Measurements from ENCODE around the gene CDH4.

CDH4 gene

DNA sequence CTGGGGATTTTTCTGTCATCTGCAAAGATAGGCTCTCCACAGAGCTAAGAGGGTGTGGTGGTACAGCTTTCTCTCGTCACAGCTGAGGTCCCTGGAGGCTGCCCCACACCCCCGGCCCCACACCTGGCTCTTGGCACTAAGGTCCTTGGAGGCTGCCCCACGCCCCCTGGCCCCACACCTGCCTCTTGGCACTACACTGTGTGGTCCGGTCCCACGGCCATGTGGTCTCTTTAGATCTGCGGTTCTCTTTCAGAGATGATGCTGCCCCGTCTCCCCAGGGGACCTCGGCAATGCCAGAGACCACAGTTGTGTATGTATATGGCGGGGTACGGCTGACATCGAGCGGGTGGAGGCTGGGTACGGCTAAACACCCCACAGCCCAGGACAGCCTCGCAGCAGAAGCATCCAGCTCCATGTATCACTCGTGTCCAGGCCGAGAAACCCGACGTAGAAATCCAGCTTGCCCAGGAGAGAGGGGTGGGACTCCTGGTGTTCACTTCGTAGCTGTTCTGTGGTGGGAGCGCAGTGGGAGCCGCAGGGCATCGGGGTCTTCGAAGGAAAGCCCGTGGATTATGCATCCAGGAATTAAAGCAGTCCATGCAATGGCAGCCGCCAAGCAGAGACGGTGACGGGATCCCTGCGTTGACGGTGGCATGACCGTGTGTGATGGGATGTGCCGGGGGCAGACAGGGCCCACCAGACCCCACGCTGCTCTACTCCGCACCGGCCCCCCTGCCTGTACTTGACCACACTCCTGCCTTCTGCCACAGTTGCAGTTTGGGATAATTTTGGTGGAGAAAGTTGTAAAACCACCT, 292.1 kb downstream of the CDH4 start:
- DNase-seq, result no peak

DNA sequence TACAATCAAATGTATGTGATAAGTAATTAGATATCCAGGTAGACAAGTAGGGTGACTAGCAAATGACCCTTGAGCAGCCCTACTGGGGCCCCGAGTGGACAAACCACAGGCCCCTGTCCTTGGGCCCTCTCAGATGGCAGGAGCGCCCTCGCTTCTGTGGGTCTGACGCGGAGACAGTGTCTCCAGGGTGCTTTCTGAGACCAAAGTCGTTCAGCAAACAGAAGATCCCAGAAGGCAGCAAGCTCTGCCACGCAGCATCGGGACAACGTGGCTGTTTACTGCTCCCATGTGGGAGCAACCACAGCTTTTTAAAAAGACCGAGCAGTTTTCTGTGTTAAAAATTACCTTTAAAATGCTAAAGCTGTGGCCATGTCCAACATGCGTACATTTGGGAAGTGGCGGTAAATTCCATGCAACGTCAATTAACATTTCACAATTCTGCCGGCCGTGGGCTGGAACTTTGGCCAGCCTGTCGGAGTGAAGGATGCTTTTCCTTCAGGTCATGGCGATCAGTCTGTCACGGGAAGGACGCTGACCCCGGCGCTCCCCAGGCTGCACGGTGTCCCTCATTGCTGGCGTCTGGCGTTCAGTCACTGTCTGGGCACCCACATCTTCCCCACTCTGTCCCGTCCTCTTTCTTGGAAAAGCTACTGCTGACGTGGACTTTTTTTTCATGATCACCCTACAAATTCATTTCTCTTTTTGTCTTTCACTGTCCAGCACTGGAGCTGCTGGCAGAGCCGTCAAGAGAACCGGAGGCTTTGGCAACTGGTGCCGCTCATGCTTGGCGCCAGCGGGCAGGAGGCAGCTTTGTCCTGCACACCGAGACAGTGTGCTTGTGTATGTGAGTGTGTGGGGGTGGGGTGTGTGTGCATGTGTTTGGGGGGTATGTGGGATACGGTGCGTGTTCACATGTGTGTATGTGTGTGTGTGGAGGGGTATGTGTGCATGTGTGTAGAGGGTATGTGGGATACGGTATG, 293.1 kb downstream of the CDH4 start:
- no peak for DNase-seq

DNA sequence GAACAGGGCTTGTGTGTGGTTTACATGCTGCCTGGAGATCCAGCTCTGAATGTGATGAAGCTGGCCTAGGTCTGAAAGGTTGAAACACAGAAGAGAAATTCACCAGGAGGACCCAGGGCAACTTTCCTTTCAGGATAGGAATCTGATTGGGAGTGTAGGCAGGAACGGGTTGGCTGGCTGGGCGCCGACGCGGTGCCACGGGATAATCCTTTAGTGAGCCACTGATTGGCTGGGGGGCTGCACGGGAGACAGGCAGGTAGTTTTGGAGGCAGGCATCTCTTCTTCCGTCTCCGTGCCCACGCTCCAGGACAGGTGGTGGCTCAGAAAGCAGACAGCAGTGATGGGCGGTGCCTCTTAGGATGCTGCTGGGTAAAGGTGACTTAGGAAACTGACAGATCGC, 294.6 kb downstream of the CDH4 start:
- no peak for DNase-seq

DNA sequence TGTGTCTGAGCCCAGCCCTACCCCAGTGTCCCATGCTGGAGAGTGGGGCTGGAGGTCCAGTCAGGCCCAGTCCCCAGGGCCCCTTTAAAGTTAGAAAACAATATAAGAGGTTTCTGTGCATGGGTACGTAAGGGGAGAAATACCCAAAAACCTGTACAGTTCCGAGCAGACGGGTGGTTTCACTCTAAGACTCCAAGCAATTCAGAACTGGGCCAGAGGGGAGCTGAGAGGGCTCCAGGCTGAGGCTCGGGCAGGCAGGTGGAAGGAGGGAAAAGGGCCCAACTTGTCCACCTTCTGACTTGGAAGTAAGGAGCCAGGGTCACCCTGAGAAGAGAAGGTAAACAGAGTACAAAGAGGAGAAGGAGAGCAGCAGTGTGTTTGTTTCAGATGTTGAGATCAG, 296.0 kb downstream of the CDH4 start:
- no peak for DNase-seq

DNA sequence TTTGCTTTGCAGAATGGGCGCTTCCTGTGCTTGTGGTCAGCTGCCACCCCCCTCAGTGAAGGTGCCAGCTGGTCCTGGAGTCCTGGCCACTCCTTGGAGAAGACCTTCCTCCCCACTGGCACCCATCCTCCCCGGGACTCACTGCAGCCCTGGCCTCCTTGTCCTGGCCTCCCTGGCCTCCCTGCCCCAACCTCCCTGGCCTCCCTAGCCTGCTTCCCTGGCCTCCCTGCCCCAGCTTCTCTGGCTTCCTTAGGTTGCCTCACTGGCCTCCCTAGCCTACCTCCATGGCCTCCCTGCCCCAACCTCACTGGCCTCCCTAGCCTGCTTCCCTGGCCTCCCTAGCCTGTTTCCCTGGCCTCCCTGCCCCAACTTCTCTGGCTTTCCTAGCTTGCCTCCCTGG, 297.8 kb downstream of the CDH4 start:
- DNase-seq, result no peak

DNA sequence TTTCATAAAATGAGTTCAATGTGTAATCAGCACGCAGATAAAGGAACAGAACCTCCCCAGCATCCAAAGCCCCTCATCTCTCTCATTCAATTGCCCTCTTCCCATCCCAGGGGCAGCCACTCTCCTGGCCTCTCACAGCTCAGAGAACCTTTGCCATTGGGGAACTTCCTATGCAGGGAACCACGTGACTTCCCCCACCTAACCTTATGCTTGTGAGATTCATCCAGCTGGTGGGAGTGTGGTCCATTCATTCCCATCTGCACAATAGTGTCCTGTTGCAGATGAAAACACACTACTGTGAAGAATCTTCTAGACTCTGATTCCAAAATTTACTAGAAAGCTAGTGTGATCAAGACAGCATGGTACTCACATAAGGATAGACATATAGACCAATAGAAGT, 299.3 kb downstream of the CDH4 start:
- no peak for DNase-seq

DNA sequence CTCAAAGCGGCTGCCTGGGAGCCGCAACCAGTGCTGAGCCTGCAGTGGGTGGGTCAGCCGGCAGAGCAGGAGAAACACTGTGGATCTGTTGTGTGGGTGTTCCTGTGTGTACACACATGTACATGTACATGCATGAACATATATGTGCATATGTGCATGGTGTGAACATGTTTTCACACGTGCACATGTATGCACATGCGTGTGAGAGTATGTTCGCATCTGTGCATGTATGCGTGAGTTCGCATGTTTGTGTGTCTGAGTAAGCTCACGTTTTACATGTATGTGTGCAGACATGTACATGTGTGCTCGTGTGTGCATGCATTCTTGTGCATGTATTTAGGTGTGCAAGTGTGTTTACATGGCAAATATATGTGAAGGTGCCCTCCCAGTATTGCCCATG, 302.6 kb downstream of the CDH4 start:
- DNase-seq, result no peak

DNA sequence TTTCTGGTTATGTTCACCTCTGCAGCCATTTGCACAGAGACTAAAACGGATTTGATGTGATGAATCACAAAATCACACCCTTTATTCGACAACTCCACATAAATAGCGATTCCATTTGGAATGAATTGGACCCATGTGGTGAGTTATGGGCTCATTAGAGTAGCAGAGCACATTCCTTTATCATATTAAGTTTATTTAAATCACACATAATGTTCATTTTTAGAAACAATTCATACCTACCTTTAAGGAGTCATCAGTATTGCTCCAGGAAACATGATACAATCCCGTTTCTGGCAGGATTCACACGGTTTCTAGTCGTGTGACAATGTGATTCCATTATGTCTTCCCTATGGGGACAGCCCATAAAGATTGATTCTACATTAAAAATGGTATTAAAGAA, 303.5 kb downstream of the CDH4 start:
- DNase-seq, result no peak

DNA sequence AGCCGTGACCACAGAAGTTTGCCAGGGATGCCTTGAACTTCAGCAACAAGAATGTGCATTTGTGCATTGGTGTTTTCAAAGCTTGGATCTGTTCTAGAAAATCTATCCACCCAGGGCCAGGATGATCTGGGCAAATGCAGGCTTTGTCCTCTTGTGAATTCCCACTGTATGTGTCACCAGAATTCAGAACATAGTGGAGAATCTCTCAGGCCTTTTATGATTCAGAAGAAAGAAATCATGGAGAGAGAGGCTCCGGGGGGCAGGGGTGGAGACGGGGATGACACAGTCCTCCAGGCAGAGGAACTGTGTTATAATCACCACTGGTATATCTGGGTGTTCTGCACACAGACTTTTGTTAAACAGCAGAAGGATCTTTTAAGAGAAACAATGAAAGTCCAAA, 304.1 kb downstream of the CDH4 start:
- no peak for DNase-seq

DNA sequence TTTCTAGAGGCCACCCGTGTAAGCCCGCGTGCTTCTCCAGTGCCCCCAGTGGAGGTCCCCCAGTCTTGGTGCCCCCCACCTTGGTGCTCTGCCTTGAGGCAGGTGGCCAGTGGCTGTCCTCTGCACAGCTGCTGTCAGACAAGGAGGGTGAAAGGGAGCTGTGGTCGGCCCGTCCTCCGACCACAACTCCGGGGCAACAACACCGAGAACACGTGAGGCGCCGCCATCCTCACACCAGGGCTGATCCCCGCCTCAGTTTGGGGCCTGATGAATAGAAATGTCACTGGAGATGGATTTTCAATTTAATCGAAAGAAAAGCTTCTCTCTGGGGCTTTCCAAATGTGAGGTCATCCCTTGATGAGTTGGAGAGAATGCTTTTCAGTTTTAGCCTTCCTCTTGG, 304.6 kb downstream of the CDH4 start:
- no peak for DNase-seq

DNA sequence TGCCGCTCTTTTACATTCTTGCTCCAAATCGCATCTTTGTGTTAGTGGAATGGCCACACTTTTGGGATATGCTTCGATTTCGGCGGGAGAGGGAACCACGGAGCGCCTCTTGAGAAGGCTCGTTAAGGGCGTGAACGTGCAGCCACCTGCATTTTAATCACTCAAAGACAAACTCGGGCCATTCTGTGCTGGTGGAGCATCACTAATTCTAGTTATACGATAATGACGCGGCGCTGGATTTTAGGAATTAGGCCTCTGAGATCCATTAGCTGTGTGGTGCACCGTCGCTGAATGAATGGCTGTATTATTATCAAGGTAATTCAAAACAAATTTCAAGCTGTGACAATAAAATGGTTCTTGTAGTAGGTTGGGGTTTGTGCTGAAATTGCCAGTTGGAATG, 305.6 kb downstream of the CDH4 start:
- DNase-seq, result no peak

DNA sequence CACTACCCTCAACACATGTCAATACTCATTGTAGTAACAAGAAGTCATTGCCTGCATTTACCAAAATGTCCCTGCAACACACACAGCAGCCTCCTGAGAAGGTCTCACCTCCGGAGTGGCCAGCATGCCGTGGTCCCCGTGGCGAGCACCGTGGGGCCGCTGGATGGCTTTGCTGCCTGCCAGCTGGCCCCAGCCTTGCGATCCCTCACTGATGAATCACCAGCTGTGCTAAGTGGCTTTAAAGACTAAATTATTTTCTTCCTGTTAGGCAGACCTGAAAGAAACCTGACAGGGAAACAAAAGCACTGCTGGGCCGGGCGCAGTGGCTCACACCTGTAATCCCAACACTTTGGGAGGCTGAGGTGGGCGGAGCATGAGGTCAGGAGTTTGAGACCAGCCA, 306.7 kb downstream of the CDH4 start:
- DNase-seq, result no peak

DNA sequence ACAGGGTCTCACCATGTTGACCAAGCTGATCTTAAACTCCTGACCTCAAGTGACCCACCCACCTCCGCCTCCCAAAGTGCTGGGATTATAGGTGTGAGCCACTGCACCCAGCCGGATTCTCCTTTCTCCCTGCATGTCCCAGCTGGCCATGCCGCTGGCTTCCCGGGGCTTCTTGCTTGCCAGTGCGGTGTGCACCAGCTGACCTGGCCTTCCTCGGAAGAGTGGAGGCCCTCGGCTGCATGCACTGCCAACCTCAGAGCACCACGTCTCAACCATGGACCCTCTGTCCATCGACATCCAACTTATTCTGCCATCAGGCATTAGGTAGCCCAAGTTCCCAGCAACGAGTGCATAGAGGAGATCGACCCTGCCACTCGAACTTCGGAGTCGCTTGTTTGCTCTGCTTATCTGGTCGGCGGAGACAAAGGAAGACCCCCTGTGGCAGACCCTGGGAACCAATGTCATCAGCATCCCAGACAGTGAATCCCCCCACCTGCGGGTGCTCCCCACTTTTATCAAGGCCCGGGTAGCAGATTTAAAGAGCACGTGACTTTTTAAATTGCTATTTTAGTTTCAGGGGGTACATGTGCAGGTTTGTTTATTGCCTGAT, 307.8 kb downstream of the CDH4 start:
- no peak for DNase-seq

DNA sequence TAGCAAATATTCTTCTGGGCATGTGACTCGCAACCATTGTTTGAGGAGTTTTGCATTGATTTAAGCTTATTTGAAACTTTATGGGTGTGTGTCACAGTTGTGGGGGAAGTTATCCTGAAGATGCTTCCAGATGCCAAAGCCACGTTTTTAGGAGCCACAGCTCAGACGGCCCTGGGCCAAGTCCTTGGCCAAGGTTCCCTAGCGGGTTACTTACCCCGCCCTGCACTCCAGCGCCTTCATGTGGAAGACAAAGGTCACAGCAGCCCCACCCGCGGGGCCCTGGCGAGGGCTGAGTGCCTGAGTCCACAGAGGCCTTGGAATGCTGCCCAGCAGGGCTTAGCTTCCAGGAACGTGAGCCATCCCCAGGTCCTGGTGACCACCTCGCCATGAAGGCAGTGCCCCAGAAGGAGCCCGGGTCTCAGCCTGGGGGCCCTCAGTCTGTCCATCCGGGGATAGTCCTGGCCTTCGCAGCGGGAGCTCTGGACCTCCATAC, 308.3 kb downstream of the CDH4 start:
- DNase-seq, result no peak

DNA sequence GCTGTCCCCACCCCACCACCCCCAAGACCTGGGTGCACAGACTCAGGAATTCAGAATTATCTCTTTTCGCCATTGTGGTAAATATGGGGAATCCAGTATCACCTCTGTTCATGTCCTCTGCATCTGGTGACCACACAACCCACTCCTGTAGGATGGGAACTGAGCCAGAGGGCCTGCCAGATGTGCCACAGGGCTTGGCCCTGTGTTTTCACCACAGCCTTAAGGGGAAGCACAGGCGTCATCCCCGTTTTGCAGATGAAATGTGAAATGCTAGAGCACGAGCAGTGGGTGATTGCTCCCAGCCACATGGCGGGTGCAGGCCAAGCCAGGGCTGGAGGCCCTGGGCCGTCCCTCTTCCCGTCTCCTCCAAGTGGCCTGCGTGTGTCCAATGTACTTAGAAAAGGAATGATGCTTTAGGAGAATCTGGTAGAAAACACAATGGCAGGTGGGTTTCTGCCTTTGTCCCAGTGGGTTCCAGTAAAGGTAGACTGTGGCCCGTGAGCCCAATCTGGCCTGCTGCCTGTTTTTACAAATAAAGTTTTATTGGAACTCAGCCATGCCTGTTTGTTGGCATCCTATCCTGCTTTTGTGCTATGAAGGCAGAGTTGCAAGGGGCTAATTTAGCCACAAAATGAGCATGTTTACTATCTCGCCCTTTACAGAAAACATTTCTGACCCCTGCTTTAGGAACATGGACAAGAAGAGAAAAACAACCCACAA, 309.2 kb downstream of the CDH4 start:
- DNase-seq, result no peak

DNA sequence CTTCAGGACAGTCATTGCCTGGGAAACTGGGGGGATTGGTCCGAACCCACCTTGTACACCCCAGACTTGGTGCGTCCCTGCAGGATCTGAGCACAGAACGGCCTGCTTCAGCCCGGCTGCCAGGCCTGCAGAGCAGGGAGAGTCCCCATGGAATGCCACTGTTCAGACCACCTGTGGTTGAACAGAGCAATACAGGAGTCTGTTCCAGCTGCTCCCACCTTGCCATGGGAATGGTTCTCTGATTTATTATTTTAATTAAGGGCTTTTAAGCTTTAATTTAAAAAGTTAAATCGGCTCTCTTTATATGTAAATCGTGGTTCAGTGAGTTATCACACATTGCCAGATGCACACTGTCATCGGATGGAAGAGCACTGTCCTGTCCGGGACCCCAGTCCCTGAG, 310.4 kb downstream of the CDH4 start:
- no peak for DNase-seq

DNA sequence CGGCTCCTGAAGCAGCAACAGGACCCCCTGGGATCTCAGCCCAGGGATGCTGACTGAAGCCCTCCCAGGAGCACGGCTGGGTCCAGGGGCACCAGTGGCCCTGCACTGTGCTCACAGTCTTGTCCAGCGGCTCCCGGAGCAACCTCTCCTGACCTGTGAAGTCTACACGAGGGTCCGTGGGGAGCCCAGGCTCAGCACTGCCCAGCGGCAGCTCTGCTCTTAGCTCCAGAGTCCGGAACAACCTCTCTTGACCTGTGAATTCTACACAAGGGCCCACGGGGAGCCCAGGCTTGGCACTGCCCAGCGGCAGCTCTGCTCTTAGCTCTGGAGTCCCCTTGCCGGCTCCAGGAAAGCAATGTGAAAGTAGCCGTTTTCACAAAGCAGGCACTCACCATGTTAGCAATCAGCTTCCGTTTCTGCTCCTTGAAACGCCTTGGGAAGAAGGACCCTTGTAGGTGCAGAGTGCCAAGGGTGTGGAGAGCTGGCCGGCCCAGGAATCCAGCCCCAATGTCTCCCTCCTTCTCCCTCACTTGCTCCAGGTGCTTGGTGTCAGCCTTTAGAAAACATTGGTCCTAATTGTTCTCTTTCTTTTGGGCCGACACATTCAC, 310.9 kb downstream of the CDH4 start:
- DNase-seq, result no peak

DNA sequence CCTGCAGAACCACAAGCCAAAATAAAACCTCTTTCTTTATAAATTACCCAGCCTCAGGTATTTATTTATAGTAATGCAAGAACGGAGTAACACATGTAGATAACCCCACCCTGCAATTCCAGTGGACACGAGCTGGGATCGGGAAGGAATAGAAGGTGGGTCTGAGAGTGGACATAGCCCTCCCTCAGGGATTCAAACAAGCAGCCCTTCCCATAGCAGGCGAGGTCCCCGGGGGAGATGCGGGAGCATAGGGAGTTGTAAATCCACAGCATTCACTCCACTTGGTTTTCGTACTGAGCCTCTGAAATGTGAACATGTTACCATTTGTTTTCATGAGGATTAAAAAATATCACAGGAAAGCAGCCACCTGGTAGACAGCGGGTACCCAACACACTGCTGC, 312.6 kb downstream of the CDH4 start:
- DNase-seq, result no peak

DNA sequence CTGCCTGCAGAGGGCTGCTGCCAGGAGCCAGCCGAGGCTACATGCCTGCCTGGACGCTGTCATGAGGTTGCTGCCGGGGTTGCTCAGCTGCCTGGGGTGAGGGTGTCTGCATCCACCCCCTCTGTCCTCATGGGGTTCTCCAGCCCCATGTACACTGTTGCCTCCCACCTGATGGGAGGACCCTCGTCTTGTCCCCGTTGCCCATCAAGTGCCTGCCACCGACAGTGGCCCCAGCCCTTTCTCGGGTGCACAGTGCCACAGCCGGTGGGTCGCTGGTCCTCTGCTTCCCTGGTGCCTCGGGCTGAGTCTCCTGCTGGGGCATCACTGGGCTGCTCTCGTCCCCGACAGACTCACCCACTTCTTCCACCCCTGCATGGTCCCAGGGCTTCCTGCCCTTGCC, 313.7 kb downstream of the CDH4 start:
- DNase-seq, result no peak

DNA sequence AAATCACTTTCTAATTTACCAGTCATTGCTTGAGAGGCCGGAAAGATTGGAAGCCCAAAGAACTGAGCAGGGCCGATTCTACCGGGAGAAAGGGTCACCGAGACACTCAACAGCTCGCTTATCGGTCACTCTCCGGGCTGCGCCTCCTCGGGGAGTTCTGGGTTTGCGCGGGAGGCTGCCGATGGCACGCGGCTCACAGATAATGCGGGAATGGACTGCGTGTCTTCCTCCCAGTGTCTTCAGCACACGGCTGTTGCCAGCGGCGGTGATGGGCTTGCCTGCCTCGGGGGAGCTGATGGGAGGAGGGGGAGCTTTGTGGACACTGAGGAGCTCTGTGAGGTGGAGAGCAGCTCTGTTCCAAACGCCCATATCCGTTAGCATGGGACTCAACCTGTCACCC, 314.6 kb downstream of the CDH4 start:
- DNase-seq, result no peak

DNA sequence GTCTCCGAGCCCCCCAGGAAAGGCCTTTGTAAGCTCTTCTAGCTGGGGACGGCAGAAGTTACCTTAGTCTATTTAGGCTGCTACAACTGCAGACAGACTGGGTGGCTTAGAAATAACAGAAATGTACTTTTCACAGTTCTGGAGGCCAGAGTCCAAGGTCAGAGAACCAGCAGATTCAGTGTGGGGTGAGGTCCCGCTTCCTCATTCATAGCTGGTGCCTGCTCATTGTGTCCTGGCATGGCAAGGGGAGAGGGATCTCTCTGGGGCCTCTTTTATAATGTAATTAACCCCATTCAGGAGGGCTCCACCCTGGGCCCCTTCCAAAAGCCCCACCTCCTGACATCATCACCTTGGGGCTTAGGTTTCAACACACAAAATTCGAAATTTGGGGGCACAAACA, 315.1 kb downstream of the CDH4 start:
- no peak for DNase-seq

DNA sequence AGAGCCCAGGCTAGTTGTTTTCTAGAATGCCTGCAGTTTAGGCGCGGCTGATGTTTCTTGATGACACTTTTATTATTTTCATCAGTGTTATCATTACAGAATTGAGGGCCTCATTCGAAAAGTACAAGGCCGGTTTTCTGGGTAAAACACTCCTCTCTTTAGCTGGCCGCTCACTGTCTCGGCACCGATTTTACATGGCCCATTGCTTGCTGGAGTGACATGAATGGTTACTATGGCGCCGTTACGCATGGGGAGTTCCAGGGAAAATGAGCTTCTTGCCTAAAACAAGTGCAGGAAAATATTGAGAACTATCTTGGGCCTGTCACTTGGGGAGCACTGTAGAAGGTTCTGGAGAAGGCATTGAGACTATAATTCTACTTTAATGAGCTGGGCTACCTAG, 317.8 kb downstream of the CDH4 start:
- DNase-seq, result no peak

All from hematopoietic multipotent progenitor cell treated with erythropoietin and hydrocortisone succinate and interleukin-3 and kit ligand, for 6 days (in vitro differentiated cells).